Suprapubic skin (tissue), 4 donors: Measurements from ENCODE around the gene ABLIM2. TPM values are rescaled to one million over a fixed set of nuclear protein-coding genes. Genes with fewer than 3 reads are reported as not detected.

Experiments used
- DNase-seq, 2 donors: peaks; one replicate each; pipeline ENCODE4 v3.0.0-alpha.2; 2019; ENCODE audit warnings: low spot score in 2 of 2
- H3K27ac ChIP-seq: fragments of 200-600 bp; sonication (generic); one replicate; pipeline ENCODE4 v1.5.1; 2019
- H3K27me3 ChIP-seq: fragments of 200-600 bp; sonication (generic); one replicate; pipeline ENCODE4 v1.5.1; 2019
- H3K36me3 ChIP-seq: fragments of 200-600 bp; sonication (generic); one replicate; pipeline ENCODE4 v1.5.1; 2019
- H3K4me1 ChIP-seq: fragments of 200-600 bp; sonication (generic); one replicate; pipeline ENCODE4 v1.5.1; 2019
- H3K4me3 ChIP-seq: fragments of 200-600 bp; sonication (generic); one replicate; pipeline ENCODE4 v1.5.1; 2019; ENCODE audit warnings: mild to moderate bottlenecking
- H3K9me3 ChIP-seq: fragments of 200-600 bp; sonication (generic); one replicate; pipeline ENCODE4 v1.5.1; 2019
- CTCF ChIP-seq, 2 donors: fragments of 200-600 bp in 1 of 2; fragments of 450-650 bp in 1 of 2; sonication (generic) in 1 of 2; IDR thresholded peaks; one replicate each; pipeline ENCODE4 v1.5.1; 2016 to 2019; ENCODE audit warnings: antibody characterized with exemption in 2 of 2, mild to moderate bottlenecking in 1 of 2, moderate library complexity in 1 of 2
- EP300 ChIP-seq: sonication (generic); formaldehyde crosslinking; IDR thresholded peaks from one replicate; pipeline ENCODE4 v1.6.1; 2017; ENCODE audit warnings: antibody characterized with exemption
- POLR2A ChIP-seq, 2 donors: fragments of 450-650 bp; IDR thresholded peaks; one replicate each; pipeline ENCODE4 v1.6.1; 2017; ENCODE audit warnings: antibody characterized with exemption in 2 of 2, mild to moderate bottlenecking in 2 of 2, moderate library complexity in 2 of 2
- POLR2AphosphoS5 ChIP-seq, 3 donors: sonication (generic); formaldehyde crosslinking; IDR thresholded peaks; one replicate each; pipeline ENCODE4 v1.6.1; 2017; ENCODE audit warnings: antibody characterized with exemption in 3 of 3
- WGBS: methylation state at CpG from one replicate; pipeline ENCODE4 v1.1.5; 2018; 5-methylcytosine and 5-hydroxymethylcytosine counted together
- total RNA-seq, 4 donors: library from RNA; depleted of rRNA; stranded (reverse); fragments of >200 nt; gene quantifications; one replicate each; pipeline ENCODE4 v1.1.0, GENCODE V29; 2016

The ABLIM2 gene
- total RNA-seq, 4 donors from 2014 or later, result 11.2 to 16.9 (median 13.3) TPM

GRCh38 chr4:8096690-8097061 lies 61.9 kb downstream of the ABLIM2 start:
- Histone ChIP-seq H3K27me3 (no peaks in the 10 kb centered on the region), H3K27ac (peak overlapping the region; percentile 35), H3K4me3 (no peak overlapping the region), H3K9me3 (peaks cover 9% of the 10 kb centered on the region), H3K4me1 (peaks cover 11% of the 10 kb centered on the region), H3K36me3 (peaks cover 3% of the 10 kb centered on the region)
- DNase-seq, result no peak
- WGBS, result 81% methylated on average over 8 of the region's 12 CpGs
- TF ChIP-seq POLR2AphosphoS5 (IDR thresholded peaks at IDR 0.05) (no peak), EP300 (no peak), POLR2A (IDR thresholded peaks at IDR 0.05) (no peak), CTCF (IDR thresholded peaks at IDR 0.05) (no peak)

GRCh38 chr4:8095956-8096689 lies 62.5 kb downstream of the ABLIM2 start:
- H3K36me3 ChIP-seq, result peaks cover 3% of the 10 kb centered on the region
- WGBS, result 88% methylated on average over 21 of the region's 21 CpGs

GRCh38 chr4:8093587-8094274 lies 64.9 kb downstream of the ABLIM2 start:
- no peaks in the 10 kb centered on the region for H3K4me1 ChIP-seq

More at GRCh38 chr4:8095956-8096689, 62.5 kb downstream of the ABLIM2 start:
- Histone ChIP-seq H3K4me3 (no peak overlapping the region), H3K9me3 (peaks cover 9% of the 10 kb centered on the region), H3K4me1 (peaks cover 5% of the 10 kb centered on the region), H3K27ac (no peak overlapping the region), H3K27me3 (no peaks in the 10 kb centered on the region)
- no peak for TF ChIP-seq POLR2A (IDR thresholded peaks at IDR 0.05)
- TF ChIP-seq EP300, result no peak
- TF ChIP-seq POLR2AphosphoS5 (IDR thresholded peaks at IDR 0.05), result no peak
- TF ChIP-seq CTCF (IDR thresholded peaks at IDR 0.05), result no peak
- no peak for DNase-seq

GRCh38 chr4:8092282-8092681 lies 66.3 kb downstream of the ABLIM2 start:
- TF ChIP-seq EP300 (no peak), POLR2A (IDR thresholded peaks at IDR 0.05) (no peak), CTCF (IDR thresholded peaks at IDR 0.05) (no peak), POLR2AphosphoS5 (IDR thresholded peaks at IDR 0.05) (no peak)
- H3K4me1 ChIP-seq, result peaks cover under 1% of the 10 kb centered on the region
- H3K36me3 ChIP-seq, result peaks cover 3% of the 10 kb centered on the region
- no peak overlapping the region for H3K4me3 ChIP-seq
- H3K27ac ChIP-seq, result no peak overlapping the region
- H3K9me3 ChIP-seq, result peaks cover 9% of the 10 kb centered on the region
- H3K27me3 ChIP-seq, result peaks cover 3% of the 10 kb centered on the region
- DNase-seq, result no peak
- 86% methylated on average over 2 of the region's 2 CpGs for WGBS

More at GRCh38 chr4:8093587-8094274, 64.9 kb downstream of the ABLIM2 start:
- no peak for TF ChIP-seq POLR2AphosphoS5 (IDR thresholded peaks at IDR 0.05)
- no peak for TF ChIP-seq CTCF (IDR thresholded peaks at IDR 0.05)
- no peak for TF ChIP-seq EP300
- no peak for TF ChIP-seq POLR2A (IDR thresholded peaks at IDR 0.05)
- H3K4me3 ChIP-seq, result no peak overlapping the region
- H3K36me3 ChIP-seq, result peaks cover 3% of the 10 kb centered on the region
- H3K27ac ChIP-seq, result no peak overlapping the region
- DNase-seq, result no peak
- peaks cover 9% of the 10 kb centered on the region for H3K9me3 ChIP-seq
- WGBS, result 97% methylated on average over 2 of the region's 2 CpGs
- no peaks in the 10 kb centered on the region for H3K27me3 ChIP-seq

- Histone ChIP-seq H3K4me1 (peaks cover 3% of the 10 kb centered on the region), H3K9me3 (peaks cover 9% of the 10 kb centered on the region), H3K4me3 (no peak overlapping the region), H3K27ac (no peak overlapping the region), H3K27me3 (peaks cover 3% of the 10 kb centered on the region), H3K36me3 (no peaks in the 10 kb centered on the region)
- no peak for DNase-seq
- 81% methylated on average over 12 of the region's 12 CpGs for WGBS
- no peak for TF ChIP-seq EP300
- TF ChIP-seq POLR2AphosphoS5 (IDR thresholded peaks at IDR 0.05), result no peak
- no peak for TF ChIP-seq CTCF (IDR thresholded peaks at IDR 0.05)
- TF ChIP-seq POLR2A (IDR thresholded peaks at IDR 0.05), result no peak
These were observed 67.8 kb downstream of the ABLIM2 start for GRCh38 chr4:8090744-8091301.
